Naive thymus-derived CD4-positive, alpha-beta T cell (primary cell): Measurements from ENCODE around the gene GPATCH3. TPM values are rescaled to one million over a fixed set of nuclear protein-coding genes. Genes with fewer than 3 reads are reported as not detected.
A peak's percentile ranks its signal among the peaks of the same experiment; 100 is the strongest.
"Not testable (repeated sequence)": the region's sequence is repeated elsewhere in the genome, so short reads cannot be mapped to it uniquely, and the experiment has no call there.

Source experiments
- ATAC-seq: fragments of 150-1000 bp; cut with Tn5 transposase; 2 replicates; pipeline ENCODE4 v1.10.0; 2021; ENCODE audit warnings: mild to moderate bottlenecking, moderate library complexity
- CTCF ChIA-PET: fragments of 350-600 bp; sonication (Branson Sonifier 250); formaldehyde crosslinking; loops from one replicate; lab custom pipeline; 2021; ENCODE audit warnings: antibody characterized with exemption; lab: Charles Lee
- POLR2A ChIA-PET: fragments of 350-600 bp; sonication (Branson Sonifier 250); formaldehyde crosslinking; loops from one replicate; lab custom pipeline; 2021; ENCODE audit warnings: antibody characterized with exemption, inconsistent platforms; lab: Charles Lee
- DNase-seq, 9 donors: peaks; one replicate each; pipeline versions ENCODE4 v3.0.0 to v3.0.0-alpha.2; 2020 to 2022; ENCODE audit warnings: mixed read lengths in 1 of 9
- H3K27ac ChIP-seq: one replicate; pipeline ENCODE4 v1.7.0; 2013; ENCODE audit warnings: mild to moderate bottlenecking, low read depth, low read length, moderate library complexity
- H3K27me3 ChIP-seq, 2 donors: one replicate each; pipeline ENCODE4 v1.7.0; 2013; ENCODE audit warnings: low read length in 2 of 2, mild to moderate bottlenecking in 2 of 2, moderate library complexity in 2 of 2; ENCODE audit not compliant: control insufficient read depth in 2 of 2, insufficient read depth in 2 of 2
- H3K36me3 ChIP-seq, 3 experiments: 1 replicate in 2 of 3; 2 replicates in 1 of 3; pipeline ENCODE4 v1.7.0; 2013; ENCODE audit warnings: low read length in 3 of 3, mild to moderate bottlenecking in 3 of 3, moderate library complexity in 1 of 3; ENCODE audit not compliant: insufficient read depth in 3 of 3, control insufficient read depth in 2 of 3
- H3K4me1 ChIP-seq, 2 donors: one replicate each; pipeline ENCODE4 v1.7.0; 2013; ENCODE audit warnings: low read length in 2 of 2, mild to moderate bottlenecking in 2 of 2, moderate library complexity in 1 of 2; ENCODE audit not compliant: control insufficient read depth in 2 of 2, insufficient read depth in 2 of 2
- H3K4me3 ChIP-seq: 2 replicates; pipeline ENCODE4 v1.7.0; 2013; ENCODE audit warnings: mild to moderate bottlenecking, low read length
- H3K9me3 ChIP-seq, 3 experiments: 1 replicate in 2 of 3; 2 replicates in 1 of 3; pipeline ENCODE4 v1.7.0; 2013; ENCODE audit warnings: low read length in 3 of 3; ENCODE audit not compliant: control insufficient read depth in 2 of 3
- H3K27ac Mint-ChIP-seq, 9 donors: one replicate each; pipeline ENCODE4 v1.8.0; 2020 to 2022; ENCODE audit warnings: mixed read lengths in 9 of 9, mild to moderate bottlenecking in 8 of 9, moderate library complexity in 5 of 9, inconsistent platforms in 2 of 9
- H3K27me3 Mint-ChIP-seq, 5 donors: one replicate each; pipeline ENCODE4 v1.8.0; 2021 to 2022; ENCODE audit warnings: mixed read lengths in 5 of 5, mild to moderate bottlenecking in 1 of 5
- H3K36me3 Mint-ChIP-seq, 5 donors: one replicate each; pipeline ENCODE4 v1.8.0; 2020 to 2022; ENCODE audit warnings: mixed read lengths in 5 of 5, mild to moderate bottlenecking in 3 of 5, inconsistent platforms in 1 of 5
- H3K4me1 Mint-ChIP-seq, 7 donors: one replicate each; pipeline ENCODE4 v1.8.0; 2020 to 2022; ENCODE audit warnings: mixed read lengths in 7 of 7, mild to moderate bottlenecking in 3 of 7, inconsistent platforms in 1 of 7
- H3K4me3 Mint-ChIP-seq, 10 donors: one replicate each; pipeline ENCODE4 v1.8.0; 2020 to 2022; ENCODE audit warnings: mild to moderate bottlenecking in 10 of 10, mixed read lengths in 10 of 10, moderate library complexity in 6 of 10, inconsistent platforms in 2 of 10
- H3K9me3 Mint-ChIP-seq, 11 donors: one replicate each; pipeline ENCODE4 v1.8.0; 2020 to 2022; ENCODE audit warnings: mixed read lengths in 11 of 11, mild to moderate bottlenecking in 4 of 11, inconsistent platforms in 1 of 11, moderate library complexity in 1 of 11
- intact Hi-C, 2 donors: fragments of 100-400 bp; cut with micrococcal nuclease; formaldehyde crosslinking; loops; one replicate each; pipeline ENCODE4 v1.15.1; 2023
- polyA plus RNA-seq, 2 donors: library from polyadenylated mRNA; unstranded; fragments of 300-500 nt; fragmentation: Illumina TruSeq; gene quantifications; one replicate each; pipeline ENCODE4 v1.2.3, GENCODE V29; 2021
- total RNA-seq, 6 experiments: library from RNA in 5 of 6; stranded (reverse) in 5 of 6; gene quantifications; 1 replicate in 5 of 6; 2 replicates in 1 of 6; pipeline ENCODE4 v1.2.3 and lab custom pipeline; 2021 to 2026

GPATCH3 gene
- total and polyA plus RNA-seq, 7 experiments from 2014 or later, result 12.5 to 38.4 (median 21.6) TPM

GRCh38 chr1:26882696-26883463 is 17.4 kb downstream of the GPATCH3 start:
- no peaks in the 10 kb centered on the region for H3K9me3 ChIP-seq
- POLR2A ChIA-PET, result interaction anchor here (0.6 to 1.0 kb wide), 2 partner anchors 17 to 357 kb away, joined by 3 to 4 read pairs; no protein-coding TSS in a partner anchor
- peaks cover 19 to 87% (median 26%) of the 10 kb centered on the region in 3 experiments for H3K36me3 ChIP-seq
- no peaks in the 10 kb centered on the region for H3K27me3 Mint-ChIP-seq
- no peak overlapping the region for H3K4me3 ChIP-seq
- H3K4me1 ChIP-seq, result no peaks in the 10 kb centered on the region
- no peaks in the 10 kb centered on the region for H3K9me3 Mint-ChIP-seq
- CTCF ChIA-PET, result interaction anchor here (1.2 to 2.8 kb wide), 2 partner anchors 49 to 280 kb away, joined by 3 to 15 read pairs; no protein-coding TSS in a partner anchor
- intact Hi-C loops, result no loop called here
- DNase-seq (no peak), ATAC-seq (no peak)
- H3K4me3 Mint-ChIP-seq, result no peak overlapping the region
- H3K36me3 Mint-ChIP-seq, result peaks cover 9 to 43% (median 26%) of the 10 kb centered on the region in 5 donors
- H3K27me3 ChIP-seq, result no peaks in the 10 kb centered on the region
- peak overlapping the region in 4 of 9 donors; percentile 10 to 34 (median 13) for H3K27ac Mint-ChIP-seq
- H3K27ac ChIP-seq, result no peak overlapping the region
- H3K4me1 Mint-ChIP-seq, result peaks cover 6 to 17% (median 10%) of the 10 kb centered on the region in 7 donors

- ATAC-seq, H3K4me3 ChIP-seq, H3K4me3 Mint-ChIP-seq, H3K27me3 Mint-ChIP-seq, H3K27ac Mint-ChIP-seq, intact Hi-C loops, H3K4me1 ChIP-seq, H3K27ac ChIP-seq, H3K27me3 ChIP-seq, H3K9me3 Mint-ChIP-seq, H3K9me3 ChIP-seq, DNase-seq: not testable (repeated sequence)
- peaks cover 9 to 42% (median 22%) of the 10 kb centered on the region in 5 donors for H3K36me3 Mint-ChIP-seq
- ChIA-PET POLR2A (interaction anchor here (0.7 to 1.3 kb wide), 6 partner anchors 16 to 308 kb away, joined by 3 to 5 read pairs (median 4); no protein-coding TSS in a partner anchor), CTCF (interaction anchor here (1.0 to 2.8 kb wide), 6 partner anchors 16 to 279 kb away, joined by 4 to 15 read pairs (median 4); no protein-coding TSS in a partner anchor)
- peaks cover 26 to 78% (median 26%) of the 10 kb centered on the region in 3 experiments for H3K36me3 ChIP-seq
- peaks cover 3 to 12% (median 5%) of the 10 kb centered on the region in 7 donors for H3K4me1 Mint-ChIP-seq
These were observed 18.7 kb downstream of the GPATCH3 start for GRCh38 chr1:26881611-26882010.

- peak overlapping the region in 1 of 9 donors; percentile 53 for H3K27ac Mint-ChIP-seq
- Histone ChIP-seq H3K4me3 (no peak overlapping the region), H3K36me3 (peaks cover 16 to 69% (median 20%) of the 10 kb centered on the region in 3 experiments), H3K9me3 (no peaks in the 10 kb centered on the region), H3K4me1 (no peaks in the 10 kb centered on the region), H3K27ac (no peak overlapping the region), H3K27me3 (no peaks in the 10 kb centered on the region)
- CTCF ChIA-PET, result interaction anchor here (0.6 to 2.8 kb wide), 7 partner anchors 10 to 1907 kb away, joined by 3 to 15 read pairs (median 5); partner anchors contain the start of gene GPN2
- intact Hi-C loops, result loop anchor here (2.0 to 5.0 kb wide), 5 partner anchors 59 to 377 kb away; partner anchors contain the start of gene PIGV (in 1 of the 2)
- peaks cover 5 to 34% (median 17%) of the 10 kb centered on the region in 5 donors for H3K36me3 Mint-ChIP-seq
- ATAC-seq (no peak), DNase-seq (no peak)
- H3K4me1 Mint-ChIP-seq, result peaks cover 0 to 9% (median 4%) of the 10 kb centered on the region in 7 donors
- POLR2A ChIA-PET, result no interaction called here
- no peak overlapping the region for H3K4me3 Mint-ChIP-seq
- H3K27me3 Mint-ChIP-seq, result no peaks in the 10 kb centered on the region
- no peaks in the 10 kb centered on the region for H3K9me3 Mint-ChIP-seq
These were observed 20.5 kb downstream of the GPATCH3 start for GRCh38 chr1:26879793-26880192.

- Mint-ChIP-seq H3K4me3 (no peak overlapping the region), H3K36me3 (peaks cover 0 to 15% (median 0%) of the 10 kb centered on the region in 5 donors), H3K27ac (no peak overlapping the region), H3K9me3 (no peaks in the 10 kb centered on the region), H3K4me1 (peaks cover 0 to 3% (median 0%) of the 10 kb centered on the region in 7 donors), H3K27me3 (no peaks in the 10 kb centered on the region)
- DNase-seq (no peak), ATAC-seq (no peak)
- Histone ChIP-seq H3K9me3 (no peaks in the 10 kb centered on the region), H3K4me3 (no peak overlapping the region), H3K27me3 (no peaks in the 10 kb centered on the region), H3K4me1 (no peaks in the 10 kb centered on the region), H3K36me3 (peaks cover 6 to 45% (median 7%) of the 10 kb centered on the region in 3 experiments), H3K27ac (no peak overlapping the region)
- intact Hi-C loops, result loop anchor here (5.0 kb wide), 2 partner anchors 90 to 375 kb away; partner anchors contain the start of gene PIGV (in 1 of the 2)
- CTCF ChIA-PET, result interaction anchor here (1.2 to 2.5 kb wide), 4 partner anchors 18 to 275 kb away, joined by 3 to 8 read pairs (median 6); no protein-coding TSS in a partner anchor
- POLR2A ChIA-PET, result interaction anchor here (1.2 kb wide), 1 partner anchor 12 kb away, joined by 4 read pairs; no protein-coding TSS in a partner anchor
These were observed 22.9 kb downstream of the GPATCH3 start for GRCh38 chr1:26877326-26877725.

GRCh38 chr1:26874896-26875295 is 25.4 kb downstream of the GPATCH3 start:
- no peak overlapping the region for H3K4me3 Mint-ChIP-seq
- peaks cover 0 to 3% (median 0%) of the 10 kb centered on the region in 7 donors for H3K4me1 Mint-ChIP-seq
- H3K27ac ChIP-seq, result no peak overlapping the region
- no peak for ATAC-seq
- H3K27me3 Mint-ChIP-seq, result no peaks in the 10 kb centered on the region
- H3K9me3 ChIP-seq, result no peaks in the 10 kb centered on the region
- DNase-seq, result no peak
- CTCF ChIA-PET, result no interaction called here
- POLR2A ChIA-PET, result interaction anchor here (2.0 kb wide), 1 partner anchor 15 kb away, joined by 6 read pairs; the partner anchor contains the start of gene GPN2
- H3K4me3 ChIP-seq, result no peak overlapping the region
- H3K27me3 ChIP-seq, result no peaks in the 10 kb centered on the region
- intact Hi-C loops, result loop anchor here (5.0 kb wide), 2 partner anchors 88 to 373 kb away; partner anchors contain the start of gene PIGV (in 1 of the 2)
- peaks cover 0 to 8% (median 0%) of the 10 kb centered on the region in 5 donors for H3K36me3 Mint-ChIP-seq
- H3K9me3 Mint-ChIP-seq, result no peaks in the 10 kb centered on the region
- no peaks in the 10 kb centered on the region for H3K4me1 ChIP-seq
- peaks cover 0 to 22% (median 7%) of the 10 kb centered on the region in 3 experiments for H3K36me3 ChIP-seq
- no peak overlapping the region for H3K27ac Mint-ChIP-seq

- H3K36me3 Mint-ChIP-seq, H3K4me1 Mint-ChIP-seq, DNase-seq, intact Hi-C loops, H3K27me3 Mint-ChIP-seq, H3K4me3 Mint-ChIP-seq, H3K4me3 ChIP-seq, H3K9me3 Mint-ChIP-seq, H3K9me3 ChIP-seq, H3K27ac ChIP-seq, H3K27me3 ChIP-seq, H3K36me3 ChIP-seq, H3K4me1 ChIP-seq, ATAC-seq: not testable (repeated sequence)
- POLR2A ChIA-PET, result interaction anchor here (0.6 kb wide), 2 partner anchors 15 to 1646 kb away, joined by 3 read pairs; no protein-coding TSS in a partner anchor
- H3K27ac Mint-ChIP-seq, result peak overlapping the region in 1 of 9 donors; percentile 25
- CTCF ChIA-PET, result interaction anchor here (0.6 to 1.3 kb wide), 2 partner anchors 17 to 39 kb away, joined by 3 to 5 read pairs; no protein-coding TSS in a partner anchor
These were observed 27.2 kb downstream of the GPATCH3 start for GRCh38 chr1:26873097-26873496.
